Measurements from ENCODE around the gene SERPINC1.
"Not testable (repeated sequence)": the region's sequence is repeated elsewhere in the genome, so short reads cannot be mapped to it uniquely, and the experiment has no call there.

The SERPINC1 gene

GRCh38 chr1:173862146-173862768 lies 54.9 kb downstream of the SERPINC1 start:
- not testable (repeated sequence) for DNase-seq

GRCh38 chr1:173861731-173862145 lies 55.4 kb downstream of the SERPINC1 start:
- no peak for DNase-seq

GRCh38 chr1:173860065-173860464 lies 57.1 kb downstream of the SERPINC1 start:
- no peak for DNase-seq

- not testable (repeated sequence) for DNase-seq
Measured at GRCh38 chr1:173859547-173859946, 57.6 kb downstream of the SERPINC1 start.

DNA sequence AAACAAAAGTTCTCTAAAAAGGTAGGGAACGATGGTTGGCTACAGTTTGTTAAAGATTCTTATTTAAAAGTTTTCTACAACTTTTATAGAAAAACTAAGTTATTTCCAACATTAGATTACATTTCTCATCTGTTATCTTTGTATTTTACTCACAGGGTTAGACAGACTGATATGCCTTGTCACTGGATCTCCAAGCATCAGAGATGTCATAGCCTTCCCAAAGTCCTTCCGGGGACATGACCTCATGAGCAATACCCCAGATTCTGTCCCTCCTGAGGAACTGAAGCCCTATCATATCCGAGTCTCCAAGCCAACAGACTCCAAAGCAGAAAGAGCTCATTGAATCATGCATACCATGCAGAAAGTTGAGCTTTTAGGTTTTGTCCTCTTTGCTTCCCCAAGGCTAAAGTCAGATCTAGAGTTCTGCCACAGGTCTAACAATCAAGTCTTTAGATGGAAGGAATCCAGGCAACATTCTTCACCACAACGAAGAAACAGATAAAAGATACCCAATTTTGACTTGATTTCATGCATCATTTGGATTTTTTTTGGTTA lies 59.7 kb downstream of the SERPINC1 start:
- no peak for DNase-seq

GRCh38 chr1:173856903-173857302 lies 60.2 kb downstream of the SERPINC1 start:
- DNase-seq: no peak

DNA sequence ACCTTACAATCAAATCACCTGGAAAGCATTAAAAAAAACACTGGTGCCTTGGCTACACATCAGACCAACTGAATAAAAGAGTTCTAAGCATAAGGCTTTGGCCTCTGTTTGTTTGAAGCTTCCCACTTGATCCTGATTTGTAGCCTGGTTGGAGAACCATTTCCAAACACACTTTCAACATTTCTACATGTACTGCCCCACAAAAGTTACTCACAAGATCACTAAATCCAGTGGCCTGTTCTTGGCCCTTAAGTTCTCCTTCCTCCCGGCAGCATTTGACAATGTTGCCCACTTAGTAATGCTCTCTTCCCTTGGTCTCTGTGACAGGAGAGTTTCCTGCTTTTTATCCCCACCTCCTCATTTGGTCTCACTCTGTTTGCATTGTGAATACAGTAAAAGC lies 61.1 kb downstream of the SERPINC1 start:
- no peak for DNase-seq
